ENCODE measurements around the gene PCDH15. TPM values are rescaled to one million over a fixed set of nuclear protein-coding genes. Genes with fewer than 3 reads are reported as not detected.

The PCDH15 gene
- total RNA-seq = 0.52 TPM

DNA sequence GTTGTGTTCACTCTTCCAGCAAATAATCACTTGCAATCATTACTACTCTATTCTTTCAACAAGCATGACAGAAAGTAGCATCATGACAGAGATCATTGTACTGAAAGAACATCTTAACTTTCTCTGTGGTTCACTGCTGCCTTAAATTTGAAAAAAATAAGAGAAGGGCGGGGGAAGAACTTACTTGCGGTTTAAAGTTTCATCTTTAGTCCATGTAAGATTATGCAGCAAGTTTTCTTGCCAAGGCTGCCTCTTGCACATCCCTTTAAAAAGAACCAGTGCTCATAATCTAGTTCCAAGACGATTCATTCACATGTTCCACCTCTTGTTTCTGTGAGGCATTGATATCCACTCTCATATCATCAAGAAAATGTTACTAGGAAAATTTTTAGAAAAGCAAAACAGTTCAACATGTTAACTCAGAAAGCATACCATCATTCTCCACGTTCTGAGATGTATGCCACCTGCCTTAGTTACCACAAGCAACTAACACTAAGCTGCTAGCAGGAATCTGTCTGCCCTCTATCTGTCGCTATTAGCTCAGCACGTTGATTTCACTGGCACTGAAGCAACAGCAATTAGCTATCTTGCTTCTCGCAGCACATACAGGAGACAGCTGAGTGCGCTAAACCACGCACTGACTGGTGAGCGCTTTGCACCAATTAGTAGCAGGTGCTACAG, at the start of gene PCDH15:
PCDH15 (minus strand) TSS at position 491 of the 681 bp plus-strand sequence. CDS start 136,969 bp downstream, outside the sequence.
- Histone ChIP-seq H3K4me3 (ENCODE audit: low read length in 3 of 3) (peak within 1 kb of the TSS in 1 of 3 donors; percentile 22), H3K9ac (ENCODE audit: low read depth in 1 of 3, low read length in 3 of 3) (no peak within 1 kb of the TSS)

DNA sequence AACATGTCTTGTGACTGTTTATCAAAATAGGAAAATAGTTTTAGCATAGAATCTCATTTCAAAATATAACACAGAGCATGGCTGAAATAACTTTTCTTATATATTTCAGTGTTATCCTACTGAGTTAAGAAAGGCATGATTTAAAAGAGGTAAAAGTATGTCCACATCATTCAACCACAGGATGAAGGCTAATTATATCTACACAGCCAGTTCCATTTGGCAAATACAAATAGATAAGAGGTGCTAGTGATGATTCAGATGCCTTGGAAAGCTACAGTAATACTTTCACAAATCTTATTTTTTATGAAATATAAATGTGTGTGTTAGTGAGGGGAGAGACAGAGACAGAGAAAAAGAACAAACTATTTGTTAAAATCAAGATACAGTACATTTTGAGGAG, 42.9 kb upstream of the PCDH15 start:
- Histone ChIP-seq H3K27ac (ENCODE audit: low read depth, low read length) (no peak overlapping the region), H3K27me3 (ENCODE audit: control insufficient read depth in 3 of 3, insufficient read depth in 3 of 3, low read length in 3 of 3) (no peaks in the 10 kb centered on the region), H3K9me3 (ENCODE audit: control insufficient read depth in 3 of 3, low read length in 3 of 3) (no peaks in the 10 kb centered on the region), H3K9ac (ENCODE audit: low read depth in 1 of 3, low read length in 3 of 3) (no peak overlapping the region), H3K36me3 (ENCODE audit: control insufficient read depth in 3 of 3, insufficient read depth in 3 of 3, low read length in 3 of 3) (no peaks in the 10 kb centered on the region), H3K4me1 (ENCODE audit: control insufficient read depth in 3 of 3, insufficient read depth in 3 of 3, low read length in 3 of 3) (no peaks in the 10 kb centered on the region), H3K4me3 (ENCODE audit: low read length in 3 of 3) (no peak overlapping the region)

More for the DNA sequence above, at the start of gene PCDH15:
- Histone ChIP-seq H3K9me3 (ENCODE audit: control insufficient read depth in 3 of 3, low read length in 3 of 3) (no peaks in the 10 kb centered on the region), H3K4me1 (ENCODE audit: control insufficient read depth in 3 of 3, insufficient read depth in 3 of 3, low read length in 3 of 3) (peaks cover 0 to 3% (median 0%) of the 10 kb centered on the region in 3 donors), H3K27ac (ENCODE audit: low read depth, low read length) (no peak within 1 kb of the TSS), H3K36me3 (ENCODE audit: control insufficient read depth in 3 of 3, insufficient read depth in 3 of 3, low read length in 3 of 3) (no peaks in the 10 kb centered on the region), H3K27me3 (ENCODE audit: control insufficient read depth in 3 of 3, insufficient read depth in 3 of 3, low read length in 3 of 3) (no peaks in the 10 kb centered on the region)

- Histone ChIP-seq H3K4me1 (ENCODE audit: control insufficient read depth in 3 of 3, insufficient read depth in 3 of 3, low read length in 3 of 3) (no peaks in the 10 kb centered on the region), H3K27me3 (ENCODE audit: control insufficient read depth in 3 of 3, insufficient read depth in 3 of 3, low read length in 3 of 3) (no peaks in the 10 kb centered on the region), H3K27ac (ENCODE audit: low read depth, low read length) (no peak overlapping the region), H3K36me3 (ENCODE audit: control insufficient read depth in 3 of 3, insufficient read depth in 3 of 3, low read length in 3 of 3) (no peaks in the 10 kb centered on the region), H3K9ac (ENCODE audit: low read depth in 1 of 3, low read length in 3 of 3) (no peak overlapping the region), H3K9me3 (ENCODE audit: control insufficient read depth in 3 of 3, low read length in 3 of 3) (no peaks in the 10 kb centered on the region), H3K4me3 (ENCODE audit: low read length in 3 of 3) (no peak overlapping the region)
Measured at GRCh38 chr10:54843085-54843646, 42.1 kb upstream of the PCDH15 start.

DNA sequence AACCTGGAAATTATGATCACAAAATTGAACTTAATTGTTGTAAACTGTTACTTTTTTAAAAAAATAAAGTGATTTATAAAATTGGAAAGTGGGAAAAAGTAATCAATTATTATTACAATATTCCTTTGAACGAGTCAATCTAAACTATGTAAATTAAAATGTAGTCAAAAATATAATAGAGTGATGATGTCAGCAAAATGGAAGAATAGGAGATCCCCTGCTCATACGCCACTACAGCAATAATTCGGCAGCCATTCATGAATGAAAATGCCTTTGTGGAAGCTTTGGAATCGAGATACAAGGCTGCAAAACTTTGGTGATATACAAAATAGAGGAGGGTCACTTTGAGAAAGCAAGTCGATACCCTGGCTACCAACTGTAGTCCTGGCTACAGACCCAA, 36.4 kb upstream of the PCDH15 start:
- no peaks in the 10 kb centered on the region for H3K27me3 ChIP-seq (ENCODE audit: control insufficient read depth in 3 of 3, insufficient read depth in 3 of 3, low read length in 3 of 3)

DNA sequence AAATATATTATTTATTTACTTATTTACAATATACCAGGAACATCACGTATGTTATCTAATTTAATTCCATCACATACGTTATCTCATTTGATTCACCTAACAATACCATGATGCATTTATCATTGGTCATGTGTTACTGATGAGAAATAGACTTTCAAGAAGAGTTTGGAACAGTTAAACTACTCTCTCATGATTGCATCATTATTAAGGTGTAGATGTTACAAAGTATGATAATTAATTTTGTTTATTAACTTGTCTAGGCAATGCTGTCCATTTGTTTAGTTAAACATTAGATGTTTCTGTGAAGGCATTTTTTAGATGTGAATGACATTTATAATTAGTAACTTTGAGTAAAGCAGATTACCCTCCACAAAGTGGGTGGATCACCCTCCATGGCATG, 32.0 kb upstream of the PCDH15 start:
- H3K4me1 ChIP-seq (ENCODE audit: control insufficient read depth in 3 of 3, insufficient read depth in 3 of 3, low read length in 3 of 3) = no peaks in the 10 kb centered on the region
- no peaks in the 10 kb centered on the region for H3K27me3 ChIP-seq (ENCODE audit: control insufficient read depth in 3 of 3, insufficient read depth in 3 of 3, low read length in 3 of 3)
- H3K9me3 ChIP-seq (ENCODE audit: control insufficient read depth in 3 of 3, low read length in 3 of 3) = no peaks in the 10 kb centered on the region
- H3K27ac ChIP-seq (ENCODE audit: low read depth, low read length) = no peak overlapping the region
- no peaks in the 10 kb centered on the region for H3K36me3 ChIP-seq (ENCODE audit: control insufficient read depth in 3 of 3, insufficient read depth in 3 of 3, low read length in 3 of 3)
- no peak overlapping the region for H3K9ac ChIP-seq (ENCODE audit: low read depth in 1 of 3, low read length in 3 of 3)
- no peak overlapping the region for H3K4me3 ChIP-seq (ENCODE audit: low read length in 3 of 3)

More for the DNA sequence above, 36.4 kb upstream of the PCDH15 start:
- H3K4me3 ChIP-seq (ENCODE audit: low read length in 3 of 3) = no peak overlapping the region
- H3K9ac ChIP-seq (ENCODE audit: low read depth in 1 of 3, low read length in 3 of 3) = no peak overlapping the region
- H3K4me1 ChIP-seq (ENCODE audit: control insufficient read depth in 3 of 3, insufficient read depth in 3 of 3, low read length in 3 of 3) = no peaks in the 10 kb centered on the region
- H3K27ac ChIP-seq (ENCODE audit: low read depth, low read length) = no peak overlapping the region
- H3K9me3 ChIP-seq (ENCODE audit: control insufficient read depth in 3 of 3, low read length in 3 of 3) = no peaks in the 10 kb centered on the region
- no peaks in the 10 kb centered on the region for H3K36me3 ChIP-seq (ENCODE audit: control insufficient read depth in 3 of 3, insufficient read depth in 3 of 3, low read length in 3 of 3)

GRCh38 chr10:54826994-54827560, 26.0 kb upstream of the PCDH15 start:
- H3K36me3 ChIP-seq (ENCODE audit: control insufficient read depth in 3 of 3, insufficient read depth in 3 of 3, low read length in 3 of 3) = no peaks in the 10 kb centered on the region
- H3K9me3 ChIP-seq (ENCODE audit: control insufficient read depth in 3 of 3, low read length in 3 of 3) = no peaks in the 10 kb centered on the region
- no peaks in the 10 kb centered on the region for H3K4me1 ChIP-seq (ENCODE audit: control insufficient read depth in 3 of 3, insufficient read depth in 3 of 3, low read length in 3 of 3)
- no peak overlapping the region for H3K9ac ChIP-seq (ENCODE audit: low read depth in 1 of 3, low read length in 3 of 3)
- no peak overlapping the region for H3K27ac ChIP-seq (ENCODE audit: low read depth, low read length)
- H3K4me3 ChIP-seq (ENCODE audit: low read length in 3 of 3) = no peak overlapping the region
- H3K27me3 ChIP-seq (ENCODE audit: control insufficient read depth in 3 of 3, insufficient read depth in 3 of 3, low read length in 3 of 3) = no peaks in the 10 kb centered on the region

DNA sequence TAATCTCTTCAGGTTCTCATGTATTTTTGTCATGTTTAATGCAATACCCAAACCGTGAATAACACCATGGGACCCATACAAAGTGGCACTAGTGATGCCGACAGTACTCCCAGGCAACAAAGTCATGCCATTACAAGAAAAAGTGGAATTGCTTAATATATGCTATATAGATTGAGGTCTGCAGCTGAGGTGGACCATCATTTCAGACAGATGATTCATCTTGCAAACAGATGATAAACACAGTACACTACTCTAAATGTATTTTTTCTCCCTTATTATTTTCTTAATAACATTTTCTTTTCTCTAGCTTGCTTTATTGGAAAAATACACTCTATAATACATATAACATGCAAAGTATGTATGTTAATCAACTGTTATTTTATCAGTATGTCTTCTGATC, 14.6 kb upstream of the PCDH15 start:
- Histone ChIP-seq H3K4me3 (ENCODE audit: low read length in 3 of 3) (no peak overlapping the region), H3K4me1 (ENCODE audit: control insufficient read depth in 3 of 3, insufficient read depth in 3 of 3, low read length in 3 of 3) (no peaks in the 10 kb centered on the region), H3K27me3 (ENCODE audit: control insufficient read depth in 3 of 3, insufficient read depth in 3 of 3, low read length in 3 of 3) (no peaks in the 10 kb centered on the region), H3K9me3 (ENCODE audit: control insufficient read depth in 3 of 3, low read length in 3 of 3) (no peaks in the 10 kb centered on the region), H3K36me3 (ENCODE audit: control insufficient read depth in 3 of 3, insufficient read depth in 3 of 3, low read length in 3 of 3) (no peaks in the 10 kb centered on the region), H3K27ac (ENCODE audit: low read depth, low read length) (no peak overlapping the region), H3K9ac (ENCODE audit: low read depth in 1 of 3, low read length in 3 of 3) (no peak overlapping the region)

DNA sequence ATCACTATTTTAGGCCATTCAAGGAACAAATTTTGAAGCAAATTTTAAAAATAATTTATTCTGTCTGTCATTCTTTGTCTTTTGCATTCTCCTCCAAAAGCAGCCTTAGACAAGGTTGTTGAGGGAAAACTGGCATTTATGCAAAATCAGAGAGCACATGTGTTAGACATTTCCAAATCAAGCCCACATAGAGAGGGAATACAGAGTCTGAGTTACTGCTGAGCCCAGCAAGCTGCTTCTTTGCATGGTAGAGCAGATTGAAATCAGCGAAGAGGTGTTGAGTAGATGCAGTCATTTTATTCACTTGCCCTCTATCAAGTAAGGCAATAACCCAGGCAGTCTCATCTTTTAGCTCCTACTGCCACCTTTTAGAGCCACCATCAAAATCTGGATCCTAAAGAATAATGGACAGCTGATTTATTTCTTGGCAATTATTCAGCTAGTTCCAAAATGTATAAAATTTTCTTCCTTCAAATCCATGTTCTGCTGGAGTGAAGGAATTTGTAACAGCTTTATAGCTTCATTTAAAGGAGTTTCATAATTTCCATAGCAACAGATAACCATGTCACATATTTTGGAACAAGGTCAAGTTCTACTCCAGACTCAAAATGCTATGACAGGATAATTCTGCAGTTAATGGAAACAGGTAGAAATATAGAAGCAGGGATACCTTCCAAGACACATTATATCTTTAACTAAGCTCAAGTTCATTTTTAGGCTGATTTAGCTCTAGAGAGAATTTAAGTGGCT, 7.3 kb upstream of the PCDH15 start:
- H3K9me3 ChIP-seq (ENCODE audit: control insufficient read depth in 3 of 3, low read length in 3 of 3) = no peaks in the 10 kb centered on the region
- no peak overlapping the region for H3K27ac ChIP-seq (ENCODE audit: low read depth, low read length)
- H3K27me3 ChIP-seq (ENCODE audit: control insufficient read depth in 3 of 3, insufficient read depth in 3 of 3, low read length in 3 of 3) = no peaks in the 10 kb centered on the region
- H3K4me3 ChIP-seq (ENCODE audit: low read length in 3 of 3) = no peak overlapping the region
- no peaks in the 10 kb centered on the region for H3K36me3 ChIP-seq (ENCODE audit: control insufficient read depth in 3 of 3, insufficient read depth in 3 of 3, low read length in 3 of 3)
- H3K9ac ChIP-seq (ENCODE audit: low read depth in 1 of 3, low read length in 3 of 3) = no peak overlapping the region
- no peaks in the 10 kb centered on the region for H3K4me1 ChIP-seq (ENCODE audit: control insufficient read depth in 3 of 3, insufficient read depth in 3 of 3, low read length in 3 of 3)

DNA sequence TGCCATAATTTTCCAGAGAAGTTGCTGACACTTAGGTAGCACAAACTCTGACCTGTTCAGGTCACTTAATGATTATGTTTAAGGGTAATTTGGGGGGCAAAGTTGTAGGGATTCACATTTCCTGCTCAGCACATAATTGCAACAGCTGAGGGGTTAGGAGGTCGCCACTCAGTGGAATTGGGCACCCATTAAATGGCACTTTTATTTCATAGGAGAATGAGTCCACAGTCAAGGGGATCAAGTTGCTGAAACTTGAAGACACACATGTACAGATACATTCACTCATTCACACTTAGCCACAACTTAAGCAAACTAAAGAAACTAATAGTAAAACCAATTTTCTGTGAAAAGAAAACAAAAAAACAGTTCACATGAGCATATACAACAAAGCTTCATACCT, 1.5 kb downstream of the PCDH15 start:
- H3K27me3 ChIP-seq (ENCODE audit: control insufficient read depth in 3 of 3, insufficient read depth in 3 of 3, low read length in 3 of 3) = no peaks in the 10 kb centered on the region
- no peaks in the 10 kb centered on the region for H3K36me3 ChIP-seq (ENCODE audit: control insufficient read depth in 3 of 3, insufficient read depth in 3 of 3, low read length in 3 of 3)
- H3K9me3 ChIP-seq (ENCODE audit: control insufficient read depth in 3 of 3, low read length in 3 of 3) = no peaks in the 10 kb centered on the region
- H3K4me1 ChIP-seq (ENCODE audit: control insufficient read depth in 3 of 3, insufficient read depth in 3 of 3, low read length in 3 of 3) = peaks cover 0 to 3% (median 0%) of the 10 kb centered on the region in 3 donors
- H3K4me3 ChIP-seq (ENCODE audit: low read length in 3 of 3) = no peak overlapping the region
- H3K27ac ChIP-seq (ENCODE audit: low read depth, low read length) = no peak overlapping the region
- H3K9ac ChIP-seq (ENCODE audit: low read depth in 1 of 3, low read length in 3 of 3) = no peak overlapping the region

Data from skeletal muscle tissue (tissue), 4 donors.